Gastrocnemius medialis (tissue), 4 donors: ENCODE results near the gene CDH4.

Experiments used
- CTCF ChIP-seq, 5 experiments: fragments of 450-650 bp in 3 of 5; fragments of 200-600 bp in 2 of 5; sonication (generic) in 2 of 5; IDR thresholded peaks in 4 of 5; conservative IDR thresholded peaks in 1 of 5; 1 replicate in 4 of 5; 2 replicates in 1 of 5; pipeline ENCODE4 v1.5.1; 2016 to 2019; ENCODE audit warnings: antibody characterized with exemption in 5 of 5, mild to moderate bottlenecking in 3 of 5, moderate library complexity in 3 of 5
- POLR2A ChIP-seq, 2 donors: fragments of 450-650 bp; IDR thresholded peaks; one replicate each; pipeline ENCODE4 v1.6.1; 2017; ENCODE audit warnings: antibody characterized with exemption in 2 of 2, mild to moderate bottlenecking in 2 of 2, moderate library complexity in 2 of 2

GRCh38 chr20:61814244-61814643 lies 562.2 kb downstream of the CDH4 start:
- TF ChIP-seq CTCF (IDR thresholded peaks at IDR 0.05 in 4 of 5, conservative IDR thresholded peaks at IDR 0.05 in 1 of 5), result no peak
- TF ChIP-seq POLR2A (IDR thresholded peaks at IDR 0.05), result no peak
